Stimulated activated CD4-positive, alpha-beta T cell treated with anti-CD3 and anti-CD28 coated beads, Interleukin-12 subunit alpha, Interleukin-12 subunit beta, amount 100 ng/mL, for 24 hours (primary cell): ENCODE data around the gene AGPAT2.

Experiments
- DNase-seq, 2 experiments: peaks; one replicate each; pipeline ENCODE4 v3.0.0-alpha.2; 2020; ENCODE audit warnings: low read depth in 2 of 2

AGPAT2 gene

DNA sequence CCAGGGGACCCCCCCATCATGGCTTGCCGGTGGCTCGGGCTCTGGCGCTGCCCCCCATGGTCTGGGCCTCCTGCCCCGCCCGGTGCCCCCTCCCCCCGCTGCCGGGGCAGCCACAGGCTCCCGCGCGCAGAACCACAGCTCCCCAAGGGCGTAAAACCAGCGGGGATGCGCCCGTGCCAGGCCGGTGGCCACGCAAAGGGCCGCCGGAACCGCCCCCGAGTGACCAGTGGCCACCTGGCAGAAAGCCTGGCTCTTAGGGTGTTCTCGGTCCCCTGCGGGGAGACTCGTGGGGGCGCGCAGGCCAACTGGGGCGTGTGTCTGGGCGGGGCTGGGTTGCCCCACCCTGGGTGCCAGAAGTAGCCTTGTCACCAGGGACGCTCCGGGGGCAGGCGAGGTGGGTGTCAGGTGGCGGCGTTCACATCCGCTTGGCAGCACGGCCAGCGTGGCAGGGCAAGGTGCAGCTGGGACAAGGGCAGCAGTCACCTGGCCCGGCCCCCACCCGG lies 515 bp upstream of the AGPAT2 start:
- no peak for DNase-seq

DNA sequence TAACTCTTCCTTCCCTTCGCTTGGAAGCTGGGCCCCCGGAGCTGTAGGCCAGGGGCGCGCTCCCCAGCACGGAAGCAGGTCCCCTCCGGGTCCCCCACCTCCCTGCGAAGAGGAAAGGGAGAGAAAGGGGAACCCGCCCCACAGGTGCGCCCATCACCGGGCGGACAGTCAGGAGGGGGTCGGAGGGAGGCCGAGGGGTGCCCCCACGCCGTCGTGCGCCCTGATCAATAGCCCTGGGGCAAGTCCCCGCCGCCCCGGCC lies 793 bp downstream of the AGPAT2 start:
- DNase-seq: no peak

DNA sequence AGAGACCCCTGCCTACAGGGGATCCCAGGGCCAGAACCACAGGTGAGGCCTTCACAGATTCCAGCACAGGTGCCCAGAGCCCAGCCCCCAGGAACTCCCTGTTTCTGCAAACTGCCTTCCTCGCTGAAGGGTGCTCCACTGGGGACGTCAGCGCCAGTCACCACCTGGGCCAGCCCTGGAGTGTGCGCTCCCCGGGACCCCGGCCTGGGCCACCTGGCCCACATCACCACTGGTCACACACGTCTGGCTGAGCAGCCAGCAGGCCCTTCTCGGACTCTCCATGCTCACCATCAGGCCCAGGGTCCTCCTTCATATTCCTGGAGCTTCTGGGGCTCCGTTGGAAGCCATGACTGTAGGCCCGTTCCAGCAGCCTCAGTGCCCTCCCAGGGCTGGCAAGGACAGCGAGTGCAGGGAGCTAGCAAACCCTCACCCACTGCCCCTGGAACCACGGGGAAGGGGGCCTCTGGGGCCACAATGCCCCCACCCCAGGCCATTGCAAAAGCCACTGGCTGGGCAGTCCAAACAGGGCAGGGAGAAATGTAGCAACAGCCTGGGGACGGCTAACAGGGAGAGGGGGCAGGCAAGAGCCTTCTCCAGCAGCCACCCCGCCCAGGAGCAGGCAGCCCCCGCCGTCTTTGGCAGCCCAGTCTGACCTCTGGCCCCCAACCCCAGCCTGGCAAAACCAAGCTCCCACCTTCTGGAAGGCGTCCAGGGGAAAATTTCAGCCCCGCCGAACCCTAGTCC lies 1.3 kb downstream of the AGPAT2 start:
- no peak for DNase-seq

GRCh38 chr9:136685216-136685615 lies 2.0 kb downstream of the AGPAT2 start:
- no peak for DNase-seq

GRCh38 chr9:136684799-136685198 lies 2.5 kb downstream of the AGPAT2 start:
- no peak for DNase-seq

GRCh38 chr9:136684339-136684738 lies 2.9 kb downstream of the AGPAT2 start:
- no peak for DNase-seq

DNA sequence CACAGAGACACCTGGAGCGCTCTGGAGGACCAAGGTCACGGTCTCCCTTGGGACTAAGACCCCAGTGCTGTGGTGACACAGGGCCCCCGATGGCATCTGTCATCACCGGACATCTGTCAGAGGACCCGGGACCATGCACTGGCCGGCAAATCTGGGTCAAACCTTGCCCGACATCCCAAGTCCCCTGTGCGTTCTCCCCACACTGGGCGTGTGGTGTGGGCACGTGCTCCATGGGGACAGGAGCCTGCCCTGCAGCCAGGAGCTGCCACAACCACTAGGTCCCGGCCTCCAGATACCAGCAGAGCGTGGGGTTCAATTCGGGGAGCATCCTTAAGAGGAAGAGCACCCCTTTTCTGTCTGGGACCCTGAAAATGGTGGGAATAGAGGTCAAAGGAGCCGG lies 3.5 kb downstream of the AGPAT2 start:
- no peak for DNase-seq

DNA sequence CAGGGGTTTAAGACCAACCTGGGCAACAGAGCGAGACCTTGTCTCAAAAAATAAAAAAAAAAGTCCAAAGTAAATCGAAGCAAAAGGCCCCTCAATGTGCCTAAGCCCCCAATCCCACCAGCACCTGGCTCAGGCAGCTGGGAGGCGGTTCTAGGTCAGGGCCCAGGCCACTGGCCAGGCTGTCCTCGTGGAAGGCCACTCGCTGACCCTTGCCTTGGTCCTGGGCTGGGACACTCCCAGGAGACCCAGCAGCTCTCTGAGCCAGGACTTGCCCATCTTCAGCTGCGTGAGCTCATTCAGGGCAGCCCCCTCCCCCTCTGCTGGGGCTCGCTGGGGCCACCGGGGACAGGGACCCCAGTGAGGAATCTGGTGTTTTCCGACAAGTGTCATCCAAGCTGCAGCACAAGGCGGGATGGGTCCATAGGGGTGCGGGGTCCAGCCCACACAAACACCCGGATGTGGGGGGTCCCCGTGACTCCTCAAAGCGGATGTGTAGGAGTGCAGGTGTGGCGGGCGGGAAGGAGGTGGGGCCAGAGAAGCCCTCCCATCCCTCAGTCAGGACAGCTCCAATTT lies 4.0 kb downstream of the AGPAT2 start:
- DNase-seq: no peak

DNA sequence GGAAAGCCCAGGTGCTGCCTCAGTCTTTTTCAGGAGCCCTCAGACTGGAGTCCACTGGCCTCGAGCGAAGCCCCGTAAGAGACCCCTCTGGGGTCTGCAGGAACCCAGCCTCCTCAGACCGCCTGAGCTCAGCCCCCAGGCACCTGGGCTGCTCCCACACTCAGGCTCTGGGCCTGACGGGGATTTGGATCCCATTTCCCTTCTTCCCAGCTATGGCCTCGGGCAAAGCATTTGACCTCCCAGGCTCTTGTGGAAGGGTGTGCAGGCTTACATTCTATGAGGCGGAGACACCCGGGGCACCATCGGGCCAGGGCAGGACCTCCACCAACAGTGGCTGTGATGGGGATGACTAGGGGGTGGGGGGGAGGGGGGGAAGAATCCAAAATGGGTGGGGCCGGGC lies 4.5 kb downstream of the AGPAT2 start:
- no peak for DNase-seq

GRCh38 chr9:136681945-136682699 lies 5.1 kb downstream of the AGPAT2 start:
- no peak for DNase-seq

GRCh38 chr9:136681029-136681428 lies 6.2 kb downstream of the AGPAT2 start:
- DNase-seq: no peak

DNA sequence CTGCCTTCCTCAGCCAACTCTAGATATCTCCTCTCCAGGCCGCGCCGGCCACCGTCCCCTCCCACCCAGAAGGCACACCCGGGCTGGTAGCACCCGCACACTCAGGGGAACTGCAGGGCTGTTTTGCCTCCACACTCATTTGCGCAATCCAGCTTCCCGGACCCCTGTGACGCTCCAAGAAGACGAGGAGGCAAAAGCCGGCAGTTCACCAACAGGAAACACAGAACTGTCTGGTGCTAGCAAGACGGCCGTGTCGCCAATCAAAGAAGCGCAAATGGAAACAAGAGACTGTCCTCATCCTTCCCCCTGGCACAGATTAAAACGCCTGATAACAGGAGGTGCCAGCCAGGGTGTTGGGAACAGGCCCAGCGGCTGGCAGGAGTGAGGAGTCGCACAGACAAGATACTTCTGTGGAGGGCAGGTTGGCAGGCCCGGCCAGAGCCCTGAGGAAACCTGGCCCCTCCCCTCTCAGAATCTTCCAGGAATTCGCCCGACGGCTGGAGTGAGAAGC lies 7.8 kb downstream of the AGPAT2 start:
- DNase-seq: no peak

DNA sequence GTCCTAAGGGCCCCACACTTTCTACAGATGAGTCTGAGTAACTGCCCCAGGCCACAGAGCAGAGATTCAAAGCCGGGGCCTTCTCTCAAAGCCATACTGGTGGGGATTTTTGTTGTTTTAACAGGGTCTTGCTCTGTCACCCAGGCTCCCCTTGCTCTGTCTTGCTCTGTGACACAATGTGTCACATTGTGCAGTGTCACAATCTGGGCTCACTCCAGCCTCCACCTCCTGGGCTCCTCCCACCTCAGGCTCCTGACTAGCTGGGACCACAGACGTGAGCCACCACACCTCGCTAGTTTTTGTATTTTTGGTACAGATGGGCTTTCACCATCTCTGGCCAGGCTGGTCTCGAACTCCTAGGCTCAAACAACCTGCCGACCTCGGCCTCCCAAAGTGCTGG lies 8.6 kb downstream of the AGPAT2 start:
- DNase-seq: no peak

- DNase-seq: no peak
Measured at GRCh38 chr9:136678034-136678433, 9.2 kb downstream of the AGPAT2 start.

DNA sequence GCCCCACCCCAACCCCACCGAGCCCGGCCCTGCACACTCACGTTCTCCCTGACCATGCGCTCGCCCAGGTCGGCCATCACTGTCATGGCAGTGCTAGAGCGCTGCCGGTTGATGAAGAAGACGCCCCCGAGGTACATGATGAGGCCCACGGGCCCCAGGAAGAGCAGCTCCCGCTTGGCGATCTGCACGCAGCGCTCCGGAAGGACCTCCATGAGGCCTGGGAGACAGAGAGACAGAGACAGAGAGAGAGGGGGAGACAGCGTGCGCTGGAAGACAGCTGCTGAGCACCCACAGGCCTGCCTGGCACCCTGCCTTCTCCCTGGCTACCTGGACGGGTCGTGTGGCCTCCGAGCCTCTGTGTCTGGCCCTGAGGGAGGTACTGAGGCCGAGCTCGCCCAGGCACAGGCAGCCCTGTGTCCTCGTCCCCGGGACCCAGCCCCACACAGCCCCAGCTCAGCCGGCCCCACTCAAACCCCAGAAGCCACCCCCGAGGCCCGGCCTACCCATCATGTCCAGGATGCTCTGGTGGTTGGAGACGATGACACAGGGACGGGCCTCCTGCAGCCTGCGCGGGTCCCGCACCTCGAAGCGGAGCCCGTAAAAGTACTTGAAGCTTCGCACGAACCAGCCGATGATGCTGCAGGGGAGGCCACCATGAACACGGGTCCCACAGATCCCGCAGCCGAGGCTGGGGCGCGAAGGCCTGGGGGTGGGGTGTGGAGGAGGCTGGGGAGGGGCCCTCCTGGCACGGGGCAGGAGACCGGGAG lies 10.2 kb downstream of the AGPAT2 start:
- DNase-seq: no peak

DNA sequence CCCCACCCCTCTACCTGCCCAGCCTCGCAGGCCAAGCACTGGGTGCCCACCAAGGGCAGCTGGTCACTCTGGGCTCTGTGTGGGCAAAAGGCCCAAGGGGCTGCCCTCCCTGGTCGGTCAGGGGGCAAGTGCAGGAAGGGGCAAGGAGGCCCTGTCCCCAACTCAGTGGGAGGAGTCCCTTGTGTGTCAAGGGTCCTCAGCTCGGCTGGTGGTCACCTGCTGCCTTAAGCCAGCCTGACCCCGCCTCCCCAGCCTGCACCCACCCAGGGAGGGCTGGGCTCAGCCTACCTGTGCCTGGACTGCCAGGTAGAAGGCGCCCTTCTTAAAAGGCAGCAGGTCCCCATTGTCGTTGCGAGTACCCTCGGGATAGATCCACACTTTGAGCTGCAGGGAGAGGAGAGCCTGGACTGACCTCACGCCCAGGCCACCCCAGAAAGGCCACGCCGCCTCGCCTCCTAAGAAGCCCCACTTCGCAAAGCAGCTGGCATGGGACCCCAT lies 10.9 kb downstream of the AGPAT2 start:
- DNase-seq: no peak

DNA sequence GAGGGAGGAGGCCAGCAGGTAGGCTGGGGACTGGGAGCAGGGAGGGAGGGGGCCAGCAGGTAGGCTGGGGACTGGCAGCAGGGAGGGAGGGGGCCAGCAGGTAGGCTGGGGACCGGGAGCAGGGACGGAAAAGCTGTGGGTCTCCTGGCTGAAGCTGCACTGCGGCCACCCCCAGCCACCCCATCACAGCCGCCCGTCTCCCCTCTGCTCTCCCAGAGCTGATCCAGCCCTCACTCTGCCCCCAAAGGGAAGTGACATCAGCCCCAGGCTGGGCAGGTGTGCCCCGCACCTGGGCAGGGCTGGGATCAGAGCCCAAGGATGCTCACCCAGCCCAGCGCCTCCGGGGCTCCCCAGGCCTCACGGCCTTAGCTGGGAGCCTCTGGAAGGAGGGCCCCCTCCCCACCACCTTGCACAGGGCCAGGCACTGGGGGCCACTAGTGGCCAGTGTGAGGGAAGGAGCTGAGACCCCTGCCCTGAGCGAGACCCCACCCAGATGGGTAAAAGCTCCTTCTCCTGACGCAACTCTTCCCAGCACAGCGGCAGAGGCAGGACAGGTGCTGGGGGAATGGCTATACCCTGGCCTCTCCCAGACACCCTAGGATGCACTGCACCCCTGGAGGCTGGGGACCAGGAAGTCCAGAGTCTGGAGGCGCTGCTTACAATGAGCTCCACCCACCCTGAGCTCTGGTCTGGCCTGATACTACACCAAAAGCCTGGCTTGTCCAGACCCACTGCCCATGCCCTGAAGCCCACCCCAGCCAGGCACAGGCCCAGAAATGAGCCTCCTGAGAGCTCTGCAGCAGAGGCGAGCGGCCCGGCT lies 11.6 kb downstream of the AGPAT2 start:
- DNase-seq: no peak

DNA sequence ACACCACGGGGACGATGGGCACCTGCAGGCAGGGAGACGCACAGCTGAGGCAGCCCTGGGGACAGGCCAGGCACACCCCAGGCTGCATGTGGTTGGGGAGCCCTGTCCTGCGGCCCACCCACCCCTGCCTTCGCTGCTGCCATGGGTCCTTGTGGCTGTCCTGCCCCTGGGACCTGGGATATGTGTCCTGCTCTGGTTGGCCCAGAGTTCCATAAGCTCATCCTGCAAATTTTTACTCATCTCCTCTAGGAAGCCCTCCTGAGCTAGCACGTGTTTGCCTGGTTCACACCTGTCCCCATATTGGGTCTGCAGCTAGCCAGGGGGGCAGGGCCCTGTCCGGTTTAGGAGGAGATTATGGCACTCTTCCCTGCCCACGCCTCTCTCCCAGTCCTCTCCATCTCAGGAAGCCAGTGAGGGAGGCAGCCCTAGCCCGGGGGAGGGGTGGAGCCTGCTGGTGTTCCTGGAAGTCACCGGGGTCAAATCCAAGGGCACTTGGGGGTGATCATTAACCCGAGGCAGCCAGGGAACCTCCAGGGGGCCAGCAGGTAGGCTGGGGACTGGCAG lies 12.4 kb downstream of the AGPAT2 start:
- DNase-seq: no peak

DNA sequence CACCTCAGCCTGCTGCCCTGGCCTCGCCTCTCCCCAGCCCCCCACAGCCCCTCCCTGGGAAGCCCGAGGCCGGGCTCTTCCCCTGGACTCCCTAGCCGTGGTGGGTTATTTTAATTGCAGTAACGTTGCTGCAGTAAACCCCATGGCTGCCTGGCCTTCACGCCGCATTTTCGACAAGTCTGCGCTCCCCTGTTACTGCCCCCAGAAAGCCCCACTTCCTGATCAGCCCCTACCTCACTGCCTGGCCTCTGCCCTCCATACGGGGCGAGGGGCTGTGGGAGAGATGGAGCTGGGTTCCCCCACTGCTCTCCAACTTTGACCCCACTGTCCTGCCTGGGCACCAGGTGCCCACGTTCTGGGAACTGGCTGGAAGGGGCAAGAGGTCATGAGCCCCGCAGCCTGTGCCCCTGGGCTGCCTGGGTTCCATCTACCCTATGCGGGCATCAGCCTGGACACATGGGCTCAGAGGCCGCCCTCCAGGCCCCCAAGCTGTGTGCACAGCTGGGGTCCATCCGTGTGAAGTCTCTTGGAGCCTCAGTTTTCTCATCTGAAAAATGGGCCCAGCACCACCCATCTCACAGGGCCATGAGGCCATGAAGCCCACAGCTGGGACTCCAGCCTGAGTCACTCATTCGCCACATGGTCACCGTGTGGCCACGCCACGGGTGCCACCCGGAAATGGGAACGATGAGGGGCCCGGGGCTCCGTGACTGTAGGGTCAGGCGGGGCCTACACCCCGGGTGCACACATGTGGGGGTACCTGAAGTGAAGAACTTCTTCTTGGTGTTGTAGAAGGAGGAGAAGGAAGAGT lies 13.1 kb downstream of the AGPAT2 start:
- no peak for DNase-seq
